AG04450 (cell line): Measurements from ENCODE around the gene SPARC. TPM values are rescaled to one million over a fixed set of nuclear protein-coding genes. Genes with fewer than 3 reads are reported as not detected.
"Not testable (repeated sequence)": the region's sequence is repeated elsewhere in the genome, so short reads cannot be mapped to it uniquely, and the experiment has no call there.

Source experiments
- CTCF ChIA-PET: fragments of 300-600, 350-600 bp; formaldehyde crosslinking; extraction: SDS; loops from one replicate; lab custom pipeline; 2022; ENCODE audit warnings: antibody characterized with exemption, inconsistent platforms; lab: Charles Lee
- POLR2A ChIA-PET: fragments of 350-600 bp; formaldehyde crosslinking; extraction: SDS; loops from one replicate; lab custom pipeline; 2021; ENCODE audit warnings: antibody characterized with exemption, inconsistent platforms; lab: Yijun Ruan, JAX
- DNase-seq: peaks from one replicate; pipeline ENCODE4 v3.0.0-alpha.2; 2011; ENCODE audit warnings: low read depth, low spot score
- H3K27ac ChIP-seq: one replicate; pipeline ENCODE4 v1.5.1; 2012; ENCODE audit warnings: low read depth, low read length, control low read depth
- H3K27me3 ChIP-seq: one replicate; pipeline ENCODE4 v1.6.0; 2012; ENCODE audit warnings: low read length; ENCODE audit not compliant: control insufficient read depth, insufficient read depth
- H3K4me3 ChIP-seq: 2 replicates; pipeline ENCODE4 v1.5.1; 2011; ENCODE audit warnings: mild to moderate bottlenecking, low read depth, low read length, control low read depth
- H3K9me3 ChIP-seq: 2 replicates; pipeline ENCODE4 v1.5.1; 2012; ENCODE audit warnings: low read length; ENCODE audit not compliant: control insufficient read depth, insufficient read depth
- polyA plus RNA-seq: library from polyadenylated mRNA; depleted of rRNA; stranded (reverse); fragments of >200 nt; gene quantifications from 2 replicates; pipeline ENCODE4 v1.2.3, GENCODE V29; 2011
- TF ChIP-seq, protein P1 (sequence below): IDR thresholded peaks from 2 replicates; pipeline ENCODE4 v1.5.1; 2011; ENCODE audit warnings: low read depth, low read length, control low read depth, inconsistent platforms

SPARC gene
- polyA plus RNA-seq, 1 experiment: 5,773 TPM

DNA sequence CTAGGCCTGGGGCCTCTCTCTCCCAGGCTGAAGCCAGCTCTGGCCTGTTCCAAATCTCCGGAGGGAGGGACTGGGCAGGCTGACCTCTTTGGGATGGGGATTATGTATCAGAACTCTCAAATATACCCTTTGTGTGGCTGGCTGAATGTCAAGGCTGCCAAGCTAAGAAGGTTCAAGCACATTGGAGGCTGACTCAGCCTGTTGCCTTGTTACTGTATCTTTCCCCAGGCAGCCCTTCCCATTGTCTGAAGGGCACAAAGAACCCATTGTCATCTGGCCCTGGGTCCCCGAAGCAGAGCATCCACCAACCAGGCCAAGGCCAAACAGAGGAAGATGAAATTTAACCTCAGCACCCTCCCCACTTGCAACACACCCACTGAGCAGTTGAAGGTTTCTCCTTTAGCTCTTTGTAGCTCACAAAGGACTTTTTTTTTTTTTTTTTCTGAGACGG is 7.3 kb upstream of the SPARC start:
- CTCF ChIA-PET: interaction anchor here (3.9 kb wide), 1 partner anchor 10 kb away, joined by 18 read pairs; no protein-coding TSS in a partner anchor
- no peak for DNase-seq
- TF ChIP-seq, protein P1, sequence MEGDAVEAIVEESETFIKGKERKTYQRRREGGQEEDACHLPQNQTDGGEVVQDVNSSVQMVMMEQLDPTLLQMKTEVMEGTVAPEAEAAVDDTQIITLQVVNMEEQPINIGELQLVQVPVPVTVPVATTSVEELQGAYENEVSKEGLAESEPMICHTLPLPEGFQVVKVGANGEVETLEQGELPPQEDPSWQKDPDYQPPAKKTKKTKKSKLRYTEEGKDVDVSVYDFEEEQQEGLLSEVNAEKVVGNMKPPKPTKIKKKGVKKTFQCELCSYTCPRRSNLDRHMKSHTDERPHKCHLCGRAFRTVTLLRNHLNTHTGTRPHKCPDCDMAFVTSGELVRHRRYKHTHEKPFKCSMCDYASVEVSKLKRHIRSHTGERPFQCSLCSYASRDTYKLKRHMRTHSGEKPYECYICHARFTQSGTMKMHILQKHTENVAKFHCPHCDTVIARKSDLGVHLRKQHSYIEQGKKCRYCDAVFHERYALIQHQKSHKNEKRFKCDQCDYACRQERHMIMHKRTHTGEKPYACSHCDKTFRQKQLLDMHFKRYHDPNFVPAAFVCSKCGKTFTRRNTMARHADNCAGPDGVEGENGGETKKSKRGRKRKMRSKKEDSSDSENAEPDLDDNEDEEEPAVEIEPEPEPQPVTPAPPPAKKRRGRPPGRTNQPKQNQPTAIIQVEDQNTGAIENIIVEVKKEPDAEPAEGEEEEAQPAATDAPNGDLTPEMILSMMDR: no peak
- POLR2A ChIA-PET: interaction anchor here (6.9 kb wide), 1 partner anchor 12 kb away, joined by 147 read pairs; no protein-coding TSS in a partner anchor
- H3K4me3 ChIP-seq: no peak overlapping the region
- no peaks in the 10 kb centered on the region for H3K27me3 ChIP-seq
- H3K9me3 ChIP-seq: no peaks in the 10 kb centered on the region
- H3K27ac ChIP-seq: no peak overlapping the region

DNA sequence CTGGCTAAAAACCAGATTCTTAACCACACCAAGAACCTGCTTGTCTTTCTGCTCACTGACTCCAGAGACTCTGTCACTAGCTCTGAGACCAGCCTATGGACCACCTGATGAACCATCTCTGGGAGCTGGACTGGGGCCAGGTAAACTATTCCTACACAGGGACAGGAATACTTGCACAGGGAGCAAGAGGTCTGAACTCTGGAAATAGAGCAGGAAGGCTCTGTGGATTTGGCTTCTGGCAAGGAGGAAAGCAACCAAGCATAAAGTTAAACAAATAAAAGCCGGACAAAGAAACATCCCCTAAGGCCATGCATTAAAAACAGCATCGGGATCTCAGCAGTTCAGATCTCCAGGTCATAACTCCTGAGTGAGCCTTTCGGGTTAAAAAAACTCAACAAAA is 5.6 kb upstream of the SPARC start:
- DNase-seq: no peak
- Histone ChIP-seq H3K4me3 (no peak overlapping the region), H3K9me3 (no peaks in the 10 kb centered on the region), H3K27ac (no peak overlapping the region), H3K27me3 (no peaks in the 10 kb centered on the region)
- ChIA-PET POLR2A (no interaction called here), CTCF (no interaction called here)
- TF ChIP-seq, protein P1: no peak

DNA sequence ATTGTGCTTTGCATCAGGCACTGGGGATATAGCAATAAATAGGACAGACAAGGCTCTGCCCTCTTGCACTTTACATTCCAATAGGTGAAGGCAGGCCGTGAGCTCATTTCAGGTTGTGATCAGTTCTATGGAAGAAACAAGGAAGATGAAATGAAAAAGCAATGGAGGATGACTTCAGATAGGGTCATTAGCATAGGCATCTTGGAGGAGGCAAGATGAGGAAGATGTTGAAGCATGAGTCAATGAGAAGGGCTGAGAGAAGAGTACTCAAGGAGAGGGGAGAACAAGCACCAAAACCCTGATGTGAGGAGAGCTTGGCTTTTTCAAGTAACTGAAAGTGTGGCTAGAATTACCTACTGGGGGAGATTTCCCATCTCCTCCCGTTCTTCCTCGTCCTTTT is 5.0 kb upstream of the SPARC start:
- no peak overlapping the region for H3K4me3 ChIP-seq
- TF ChIP-seq, protein P1: no peak
- H3K9me3 ChIP-seq: no peaks in the 10 kb centered on the region
- H3K27me3 ChIP-seq: no peaks in the 10 kb centered on the region
- H3K27ac ChIP-seq: no peak overlapping the region
- ChIA-PET CTCF (interaction anchor here (1.1 kb wide), 1 partner anchor 50 kb away, joined by 3 read pairs; no protein-coding TSS in a partner anchor), POLR2A (no interaction called here)
- DNase-seq: no peak

DNA sequence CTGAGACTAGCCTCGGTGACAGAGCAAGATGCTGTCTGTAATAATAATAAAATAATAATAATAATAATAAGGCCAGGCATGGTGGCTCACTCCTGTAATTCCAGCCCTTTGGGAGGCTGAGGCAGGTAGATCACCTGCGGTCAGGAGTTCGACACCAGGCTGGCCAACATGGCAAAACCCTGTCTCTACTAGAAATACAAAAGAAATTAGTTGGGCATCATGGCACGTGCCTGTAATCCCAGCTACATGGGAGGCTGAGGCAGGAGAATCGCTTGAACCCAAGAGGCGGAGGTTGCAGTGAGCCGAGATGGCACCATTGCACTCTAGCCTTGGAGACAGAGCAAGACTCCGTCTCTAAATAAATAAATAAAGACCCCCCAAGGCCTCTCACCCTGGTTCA is 2.9 kb upstream of the SPARC start:
- DNase-seq, H3K4me3 ChIP-seq, POLR2A ChIA-PET, H3K27me3 ChIP-seq, H3K9me3 ChIP-seq, H3K27ac ChIP-seq: not testable (repeated sequence)
- CTCF ChIA-PET: interaction anchor here (1.6 kb wide), 1 partner anchor 53 kb away, joined by 3 read pairs; no protein-coding TSS in a partner anchor

DNA sequence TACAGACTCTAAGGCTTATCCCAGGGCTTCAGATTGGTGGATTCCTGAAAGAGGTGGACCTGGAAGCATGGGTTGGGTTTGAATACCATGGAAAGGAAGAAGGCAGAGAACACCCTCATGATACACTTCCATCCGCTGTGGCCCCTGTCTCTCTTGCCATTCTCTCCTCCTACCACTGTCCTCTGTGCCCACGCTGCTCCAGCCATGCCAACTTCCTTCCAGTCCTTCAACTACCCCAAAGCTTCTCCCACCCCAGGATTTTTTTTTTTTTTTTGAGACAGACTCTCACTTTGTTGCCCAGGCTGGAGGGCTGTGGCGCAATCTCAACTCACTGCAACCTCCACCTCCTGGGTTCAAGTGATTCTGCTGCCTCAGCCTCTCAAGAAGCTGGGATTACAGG is 1.7 kb upstream of the SPARC start:
- no peak for DNase-seq
- ChIA-PET CTCF (interaction anchor here (1.9 kb wide), 1 partner anchor 7 kb away, joined by 10 read pairs; no protein-coding TSS in a partner anchor), POLR2A (interaction anchor here (2.9 kb wide), 2 partner anchors 9 to 52 kb away, joined by 152 to 272 read pairs; no protein-coding TSS in a partner anchor)
- no peaks in the 10 kb centered on the region for H3K27me3 ChIP-seq
- H3K9me3 ChIP-seq: no peaks in the 10 kb centered on the region
- no peak overlapping the region for H3K4me3 ChIP-seq
- TF ChIP-seq, protein P1: no peak
- no peak overlapping the region for H3K27ac ChIP-seq
